ENCODE data around the gene SETX. TPM values are rescaled to one million over a fixed set of nuclear protein-coding genes. Genes with fewer than 3 reads are reported as not detected.

Gene SETX
- total RNA-seq, 1 experiment from 2014 or later = 44.3 TPM

DNA sequence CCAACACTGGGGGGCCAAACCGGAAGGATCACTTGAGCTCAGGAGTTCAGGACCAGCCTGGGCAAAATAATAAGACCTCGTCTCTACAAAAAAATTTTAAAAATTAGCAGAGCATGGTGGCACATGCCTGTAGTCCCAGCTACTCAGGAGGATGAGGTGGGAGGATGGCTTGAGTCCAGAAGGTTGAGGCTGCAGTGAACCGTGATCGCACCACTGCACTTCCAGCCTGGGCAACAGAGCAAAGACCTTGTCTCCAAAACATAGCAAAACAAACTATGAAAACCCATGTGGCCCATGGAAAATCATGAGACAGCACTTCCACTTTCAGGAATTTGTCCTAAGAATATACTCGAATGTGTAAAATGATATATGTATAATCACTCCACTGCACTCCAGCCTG is 6.1 kb downstream of the SETX start:
- Histone ChIP-seq H3K4me2 (ENCODE audit: insufficient read depth, insufficient read length, low read length) (no peak overlapping the region), H3K56ac (ENCODE audit: insufficient read length, low read depth, low read length) (no peak overlapping the region), H3K4ac (ENCODE audit: low read depth, low read length) (no peak overlapping the region), H2AFZ (ENCODE audit: low read length) (no peak overlapping the region), H3K79me2 (ENCODE audit: insufficient read depth, low read length) (no peaks in the 10 kb centered on the region), H4K91ac (ENCODE audit: insufficient read length, low read depth, low read length) (no peak overlapping the region), H3K23ac (ENCODE audit: insufficient read length, low read depth, low read length) (no peak overlapping the region), H3K23me2 (ENCODE audit: insufficient read length, low read depth, low read length, poor library complexity, severe bottlenecking) (no peaks in the 10 kb centered on the region), H3T11ph (ENCODE audit: low read length) (no peak overlapping the region), H3K27me3 (ENCODE audit: insufficient read depth, low read length) (no peaks in the 10 kb centered on the region), H2AK5ac (ENCODE audit: insufficient read length, low read length) (no peak overlapping the region), H2BK20ac (ENCODE audit: low read depth, low read length, poor library complexity, severe bottlenecking) (no peak overlapping the region), H2BK12ac (ENCODE audit: insufficient read length, low read depth, low read length) (no peak overlapping the region), H4K8ac (replicated peaks; ENCODE audit: insufficient read length, low read depth, low read length) (no peak overlapping the region), H3K9ac (ENCODE audit: extremely low read depth, insufficient read length, low read length) (no peak overlapping the region), H4K5ac (ENCODE audit: insufficient read length, low read depth, low read length) (no peak overlapping the region), H3K79me1 (ENCODE audit: insufficient read depth, low read depth, low read length, poor library complexity, severe bottlenecking) (no peaks in the 10 kb centered on the region), H4K20me1 (ENCODE audit: control insufficient read depth, insufficient read depth, insufficient read length) (no peaks in the 10 kb centered on the region), H2BK15ac (ENCODE audit: low read depth, low read length) (no peak overlapping the region), H3K9me3 (ENCODE audit: control insufficient read depth, low read depth, low read length) (no peaks in the 10 kb centered on the region), H2BK120ac (ENCODE audit: low read depth, low read length, poor library complexity, severe bottlenecking) (no peak overlapping the region), H3K14ac (ENCODE audit: insufficient read depth, low read length) (no peak overlapping the region), H2BK5ac (ENCODE audit: insufficient read length, low read length) (no peak overlapping the region), H3K27ac (ENCODE audit: insufficient read length, low read depth, low read length) (no peak overlapping the region), H3K4me1 (ENCODE audit: insufficient read depth, low read length) (no peaks in the 10 kb centered on the region), H3K18ac (ENCODE audit: insufficient read length, low read depth, low read length) (no peak overlapping the region)
- H3K4me1 Mint-ChIP-seq = peaks cover 9 to 11% of the 10 kb centered on the region in 2 experiments
- H3K27me3 Mint-ChIP-seq (ENCODE audit: low read depth) = no peaks in the 10 kb centered on the region
- TF ChIP-seq, protein P1, sequence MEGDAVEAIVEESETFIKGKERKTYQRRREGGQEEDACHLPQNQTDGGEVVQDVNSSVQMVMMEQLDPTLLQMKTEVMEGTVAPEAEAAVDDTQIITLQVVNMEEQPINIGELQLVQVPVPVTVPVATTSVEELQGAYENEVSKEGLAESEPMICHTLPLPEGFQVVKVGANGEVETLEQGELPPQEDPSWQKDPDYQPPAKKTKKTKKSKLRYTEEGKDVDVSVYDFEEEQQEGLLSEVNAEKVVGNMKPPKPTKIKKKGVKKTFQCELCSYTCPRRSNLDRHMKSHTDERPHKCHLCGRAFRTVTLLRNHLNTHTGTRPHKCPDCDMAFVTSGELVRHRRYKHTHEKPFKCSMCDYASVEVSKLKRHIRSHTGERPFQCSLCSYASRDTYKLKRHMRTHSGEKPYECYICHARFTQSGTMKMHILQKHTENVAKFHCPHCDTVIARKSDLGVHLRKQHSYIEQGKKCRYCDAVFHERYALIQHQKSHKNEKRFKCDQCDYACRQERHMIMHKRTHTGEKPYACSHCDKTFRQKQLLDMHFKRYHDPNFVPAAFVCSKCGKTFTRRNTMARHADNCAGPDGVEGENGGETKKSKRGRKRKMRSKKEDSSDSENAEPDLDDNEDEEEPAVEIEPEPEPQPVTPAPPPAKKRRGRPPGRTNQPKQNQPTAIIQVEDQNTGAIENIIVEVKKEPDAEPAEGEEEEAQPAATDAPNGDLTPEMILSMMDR (conservative IDR thresholded peaks at IDR 0.05) = no peak
- H3K27ac Mint-ChIP-seq = no peak overlapping the region
- H3K9me3 Mint-ChIP-seq = no peaks in the 10 kb centered on the region; a peak in 1 of 5 replicates
- H3K4me3 Mint-ChIP-seq = no peak overlapping the region
- DNase-seq = no peak
- WGBS (ENCODE audit: extremely low coverage, insufficient read length, low lambda C conversion rate) = no CpG with 5 or more reads among the region's 5 CpGs
- peaks cover 44 to 88% (median 67%) of the 10 kb centered on the region in 3 experiments; a peak in 6 of 7 replicates for H3K36me3 Mint-ChIP-seq (ENCODE audit: insufficient read depth in 1 of 3, low read depth in 3 of 3)
